Esophagus (tissue), 2 donors: Measurements from ENCODE around the gene ELAVL2. TPM values are rescaled to one million over a fixed set of nuclear protein-coding genes. Genes with fewer than 3 reads are reported as not detected.
A peak's percentile ranks its signal among the peaks of the same experiment; 100 is the strongest.

Experiments
- H3K27ac ChIP-seq, 2 donors: one replicate each; pipeline ENCODE4 v1.5.1; 2013; ENCODE audit warnings: low read depth in 2 of 2, mild to moderate bottlenecking in 2 of 2, inconsistent platforms in 1 of 2, low read length in 1 of 2, moderate library complexity in 1 of 2
- H3K27me3 ChIP-seq, 2 donors: one replicate each; pipeline ENCODE4 v1.6.1; 2013; ENCODE audit warnings: low read length in 2 of 2, control low read depth in 1 of 2, mild to moderate bottlenecking in 1 of 2; ENCODE audit not compliant: insufficient read depth in 2 of 2, control insufficient read depth in 1 of 2
- H3K36me3 ChIP-seq, 2 donors: one replicate each; pipeline ENCODE4 v1.6.1; 2013; ENCODE audit warnings: low read length in 1 of 2; ENCODE audit not compliant: control insufficient read depth in 2 of 2, insufficient read depth in 2 of 2
- H3K4me1 ChIP-seq, 2 donors: one replicate each; pipeline ENCODE4 v1.6.1; 2013; ENCODE audit warnings: low read length in 1 of 2; ENCODE audit not compliant: control insufficient read depth in 2 of 2, insufficient read depth in 2 of 2
- H3K4me3 ChIP-seq, 2 donors: one replicate each; pipeline ENCODE4 v1.5.1; 2013; ENCODE audit warnings: low read length in 2 of 2, mild to moderate bottlenecking in 2 of 2, low read depth in 1 of 2, moderate library complexity in 1 of 2
- H3K9me3 ChIP-seq, 2 donors: one replicate each; pipeline ENCODE4 v1.6.1; 2013; ENCODE audit warnings: mild to moderate bottlenecking in 2 of 2, low read depth in 1 of 2, low read length in 1 of 2, moderate library complexity in 1 of 2; ENCODE audit not compliant: control insufficient read depth in 2 of 2, insufficient read depth in 1 of 2
- WGBS, 2 donors: extraction: QIAGEN DNeasy Blood & Tissue Kit; methylation state at CpG; one replicate each; pipeline ENCODE4 v1.1.7; 2013; 5-methylcytosine and 5-hydroxymethylcytosine counted together
- polyA plus RNA-seq, 2 donors: library from polyadenylated mRNA; stranded (reverse); fragments of 200-250 nt; gene quantifications; one replicate each; pipeline ENCODE4 v1.2.3, GENCODE V29; 2013
- donor health status: healthy with polysubstance abuse.
- donor health status: Bipolar disorder and iron deficiency.

The ELAVL2 gene
- polyA plus RNA-seq, 2 donors, result 0.02 TPM

DNA sequence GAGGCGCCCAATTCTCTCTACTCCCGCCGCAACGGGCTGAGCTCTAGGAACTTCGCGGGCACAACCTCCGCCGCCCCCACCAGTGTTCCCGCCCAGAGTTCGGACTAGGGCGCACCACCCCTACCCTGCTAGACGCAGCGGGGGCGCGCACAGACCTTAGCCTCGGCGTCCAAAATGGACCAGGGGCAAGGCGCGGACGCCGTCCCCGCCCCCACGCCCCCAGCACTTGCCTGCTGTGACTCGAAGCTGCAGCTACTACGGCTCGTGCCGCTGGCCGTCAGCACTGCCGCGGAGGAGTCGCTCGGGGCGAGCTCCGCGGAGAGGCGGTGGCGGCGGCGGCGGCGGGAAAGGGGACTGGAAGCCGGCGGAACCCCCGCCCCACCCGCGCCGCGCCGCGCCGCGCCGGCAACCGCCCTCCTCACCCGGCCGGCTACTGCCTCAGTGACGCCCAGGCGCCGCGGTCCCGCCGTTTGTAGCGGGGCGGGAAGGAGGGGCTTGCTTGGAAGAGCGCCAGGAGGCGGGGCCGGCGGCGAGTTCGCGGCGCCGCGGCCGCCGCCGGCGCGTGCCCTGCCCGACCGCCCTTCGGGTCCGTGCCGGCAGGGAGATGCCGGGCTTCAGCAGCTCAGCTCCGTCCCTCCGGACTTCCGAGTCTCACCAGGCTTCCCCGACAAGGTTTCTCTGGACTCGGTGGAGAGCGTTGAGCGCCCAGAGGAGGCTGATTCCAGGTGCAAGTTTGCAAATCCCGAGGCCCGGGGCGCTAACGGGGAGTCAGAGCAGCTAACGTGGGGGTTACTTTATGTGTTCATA is 4.5 kb downstream of the ELAVL2 start:
- Histone ChIP-seq H3K27ac (no peak overlapping the region), H3K36me3 (no peaks in the 10 kb centered on the region), H3K4me3 (peak overlapping the region; percentile 23 to 52), H3K27me3 (peaks cover 0 to 33% of the 10 kb centered on the region in 2 donors), H3K9me3 (peaks cover 0 to 13% of the 10 kb centered on the region in 2 donors), H3K4me1 (peaks cover 10 to 13% of the 10 kb centered on the region in 2 donors)
- 2 to 4% methylated on average over 62 to 97 of the region's 97 CpGs for whole genome bisulfite sequencing, 2 donors

GRCh38 chr9:23820451-23821374 is 5.3 kb downstream of the ELAVL2 start:
- no peak overlapping the region for H3K27ac ChIP-seq
- peaks cover 0 to 28% of the 10 kb centered on the region in 2 donors for H3K27me3 ChIP-seq
- H3K4me1 ChIP-seq, result peaks cover 9 to 10% of the 10 kb centered on the region in 2 donors
- WGBS, 2 donors, result 11 to 13% methylated on average over 79 to 80 of the region's 80 CpGs
- H3K9me3 ChIP-seq, result peaks cover 0 to 13% of the 10 kb centered on the region in 2 donors
- no peaks in the 10 kb centered on the region for H3K36me3 ChIP-seq
- H3K4me3 ChIP-seq, result peak overlapping the region; percentile 23 to 52

DNA sequence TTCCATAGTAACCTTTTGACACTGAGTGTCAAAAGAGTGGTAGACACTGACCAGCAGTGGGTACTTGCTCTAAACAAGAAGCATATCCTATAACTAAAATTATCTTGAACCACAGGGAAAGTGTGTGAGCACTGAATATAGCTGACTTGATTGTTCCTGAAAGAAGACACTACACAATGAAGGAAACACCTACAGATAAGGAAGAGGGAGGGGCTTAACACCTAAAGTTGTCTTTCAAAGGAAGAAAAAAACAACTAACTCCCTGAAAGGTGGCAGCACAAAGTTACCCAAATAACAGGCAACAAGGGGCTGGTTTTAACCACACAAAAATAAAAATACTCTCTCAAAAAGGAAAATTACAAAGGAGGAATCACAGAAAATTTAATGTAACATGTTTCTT is 6.6 kb downstream of the ELAVL2 start:
- Histone ChIP-seq H3K27ac (no peak overlapping the region), H3K36me3 (no peaks in the 10 kb centered on the region), H3K4me1 (peaks cover 7 to 9% of the 10 kb centered on the region in 2 donors), H3K4me3 (no peak overlapping the region), H3K9me3 (peaks cover 0 to 13% of the 10 kb centered on the region in 2 donors), H3K27me3 (peaks cover 0 to 28% of the 10 kb centered on the region in 2 donors)

- Histone ChIP-seq H3K4me3 (no peak overlapping the region), H3K36me3 (no peaks in the 10 kb centered on the region)
- 62 to 69% methylated on average over 3 of the region's 3 CpGs for WGBS, 2 donors
Measured at GRCh38 chr9:23814243-23814642, 11.8 kb downstream of the ELAVL2 start.

DNA sequence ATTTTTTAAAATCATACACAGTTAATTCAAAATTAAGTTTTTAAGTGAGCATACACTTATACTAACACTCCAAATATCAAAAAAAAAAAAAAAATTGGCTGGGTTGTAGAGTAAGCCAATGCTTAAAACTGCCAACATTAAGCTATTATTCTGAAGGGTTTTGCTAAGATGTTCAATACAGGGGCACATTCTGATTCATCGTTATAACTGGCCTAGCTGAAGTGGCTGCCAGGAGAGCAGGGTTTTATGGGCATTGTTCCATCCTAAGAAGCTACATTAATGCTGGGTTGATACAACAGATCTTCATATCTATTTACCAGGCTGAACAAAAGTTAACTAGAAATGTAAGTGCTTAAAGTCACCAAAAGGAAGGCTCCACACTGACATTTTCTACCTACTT is 13.4 kb downstream of the ELAVL2 start:
- Histone ChIP-seq H3K4me1 (no peaks in the 10 kb centered on the region), H3K27me3 (no peaks in the 10 kb centered on the region), H3K27ac (no peak overlapping the region), H3K4me3 (no peak overlapping the region), H3K36me3 (no peaks in the 10 kb centered on the region), H3K9me3 (no peaks in the 10 kb centered on the region)
- WGBS, 2 donors, result 52 to 79% methylated on average over 1 of the region's 1 CpG

More at GRCh38 chr9:23814243-23814642, 11.8 kb downstream of the ELAVL2 start:
- Histone ChIP-seq H3K27ac (no peak overlapping the region), H3K4me1 (no peaks in the 10 kb centered on the region), H3K9me3 (no peaks in the 10 kb centered on the region), H3K27me3 (no peaks in the 10 kb centered on the region)

GRCh38 chr9:23811633-23812032 is 14.4 kb downstream of the ELAVL2 start:
- Histone ChIP-seq H3K27ac (no peak overlapping the region), H3K36me3 (no peaks in the 10 kb centered on the region), H3K4me1 (no peaks in the 10 kb centered on the region), H3K9me3 (no peaks in the 10 kb centered on the region), H3K27me3 (no peaks in the 10 kb centered on the region), H3K4me3 (no peak overlapping the region)
- 38 to 39% methylated on average over 2 of the region's 2 CpGs for WGBS, 2 donors

GRCh38 chr9:23803216-23803615 is 22.8 kb downstream of the ELAVL2 start:
- Histone ChIP-seq H3K27me3 (no peaks in the 10 kb centered on the region), H3K9me3 (no peaks in the 10 kb centered on the region), H3K4me1 (no peaks in the 10 kb centered on the region), H3K27ac (no peak overlapping the region), H3K4me3 (no peak overlapping the region), H3K36me3 (no peaks in the 10 kb centered on the region)
- whole genome bisulfite sequencing, 2 donors, result 48 to 60% methylated on average over 2 of the region's 2 CpGs

- H3K4me3 ChIP-seq, result no peak overlapping the region
- WGBS, 2 donors, result 86 to 91% methylated on average over 2 of the region's 2 CpGs
Measured at GRCh38 chr9:23801523-23801922, 24.5 kb downstream of the ELAVL2 start.

DNA sequence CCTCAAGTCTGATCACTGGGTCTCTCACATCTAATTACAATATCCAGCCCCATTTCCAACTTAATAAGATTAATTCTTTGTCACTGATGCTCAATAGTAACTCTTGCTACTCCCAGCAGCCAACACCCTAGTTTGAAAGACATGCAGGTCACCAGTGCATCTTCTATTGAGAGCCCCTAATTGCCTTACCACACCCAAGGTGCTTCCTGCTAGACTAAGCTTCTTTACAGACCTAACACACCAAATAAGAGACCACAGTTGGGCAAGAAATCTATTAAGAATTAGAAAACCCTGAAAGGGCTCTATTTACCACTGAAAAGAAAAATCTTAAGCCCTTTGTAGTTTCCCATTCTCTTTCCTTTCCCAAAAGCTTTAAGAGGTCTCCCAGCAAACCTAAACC is 26.5 kb downstream of the ELAVL2 start:
- H3K36me3 ChIP-seq, result no peaks in the 10 kb centered on the region
- no peaks in the 10 kb centered on the region for H3K9me3 ChIP-seq
- no peaks in the 10 kb centered on the region for H3K4me1 ChIP-seq

More at GRCh38 chr9:23801523-23801922, 24.5 kb downstream of the ELAVL2 start:
- no peaks in the 10 kb centered on the region for H3K9me3 ChIP-seq
- no peaks in the 10 kb centered on the region for H3K4me1 ChIP-seq
- H3K27ac ChIP-seq, result no peak overlapping the region
- H3K36me3 ChIP-seq, result no peaks in the 10 kb centered on the region
- H3K27me3 ChIP-seq, result no peaks in the 10 kb centered on the region

More for the DNA sequence above, 26.5 kb downstream of the ELAVL2 start:
- Histone ChIP-seq H3K27ac (no peak overlapping the region), H3K4me3 (no peak overlapping the region), H3K27me3 (no peaks in the 10 kb centered on the region)
